HCT116 (cell line): Measurements from ENCODE around the gene CFAP92. TPM values are rescaled to one million over a fixed set of nuclear protein-coding genes. Genes with fewer than 3 reads are reported as not detected.

Experiments used
- ATAC-seq: fragments of 200-7000 bp; cut with Tn5 transposase; 2 replicates; pipeline ENCODE4 v1.9.1; 2020; ENCODE audit warnings: mild to moderate bottlenecking, moderate library complexity
- BruUV-seq: library from RNA; stranded (reverse); fragments of 400-500 nt; replicated peaks from 2 replicates; lab custom pipeline; 2021; lab: Mats Ljungman, UMichigan
- CTCF ChIA-PET: fragments of 300-600 bp; sonication (Branson Sonifier 250); formaldehyde crosslinking; loops from one replicate; lab custom pipeline; 2021; ENCODE audit warnings: antibody characterized with exemption; lab: Charles Lee
- POLR2A ChIA-PET: fragments of 300-600, 350-600 bp; sonication (Branson Sonifier 250); formaldehyde crosslinking; loops from one replicate; lab custom pipeline; 2021; ENCODE audit warnings: antibody characterized with exemption; lab: Charles Lee
- RAD21 ChIA-PET, 2 experiments: fragments of 300-600 bp; sonication (Branson Sonifier 250); formaldehyde crosslinking; loops; one replicate each; lab custom pipeline; 2023; ENCODE audit warnings: low total read pairs in 2 of 2; ENCODE audit not compliant: uncharacterized antibody in 2 of 2, unreplicated experiment in 2 of 2, low non-redundant PET in 1 of 2; lab: Charles Lee
- DNase-seq: peaks from one replicate; pipeline ENCODE4 v3.0.0-alpha.2; 2010; ENCODE audit warnings: low read depth, low spot score
- H2AFZ ChIP-seq: fragments of 200-600 bp; shearing (Covaris generic), sonication (generic); 2 replicates; pipeline ENCODE4 v1.6.1; 2017; ENCODE audit warnings: low read depth, mixed run types, mixed read lengths, antibody characterized with exemption, low read length; ENCODE audit not compliant: poor library complexity, severe bottlenecking
- H3K27ac ChIP-seq: 2 replicates; pipeline ENCODE4 v1.5.1; 2012; ENCODE audit warnings: low read depth, low read length
- H3K27me3 ChIP-seq: fragments of 200-600 bp; sonication (generic); 2 replicates; pipeline ENCODE4 v1.6.1; 2016; ENCODE audit warnings: mixed run types, low read length, mixed read lengths; ENCODE audit not compliant: insufficient read depth
- H3K36me3 ChIP-seq, 2 experiments: fragments of 200-500 bp in 1 of 2; fragments of 200-600 bp in 1 of 2; sonication (Bioruptor generic) in 1 of 2; sonication (generic) in 1 of 2; 2 replicates each; pipeline versions ENCODE4 v1.5.1 to v1.6.1; 2014 to 2016; ENCODE audit warnings: low read length in 2 of 2, inconsistent platforms in 1 of 2, mixed read lengths in 1 of 2, mixed run types in 1 of 2; ENCODE audit not compliant: insufficient read depth in 2 of 2, control insufficient read depth in 1 of 2
- H3K4me1 ChIP-seq, 2 experiments: fragments of 200-600 bp in 1 of 2; sonication (generic) in 1 of 2; 2 replicates each; pipeline versions ENCODE4 v1.5.1 to v1.6.1; 2012 to 2017; ENCODE audit warnings: low read length in 2 of 2, inconsistent platforms in 1 of 2, mild to moderate bottlenecking in 1 of 2, mixed read lengths in 1 of 2, mixed run types in 1 of 2, moderate library complexity in 1 of 2; ENCODE audit not compliant: insufficient read depth in 2 of 2, control insufficient read depth in 1 of 2
- H3K4me2 ChIP-seq: fragments of 200-600 bp; sonication (generic); 2 replicates; pipeline ENCODE4 v1.6.1; 2017; ENCODE audit warnings: mixed run types, low read length, mixed read lengths
- H3K4me3 ChIP-seq, 2 experiments: fragments of 200-600 bp in 1 of 2; sonication (generic) in 1 of 2; replicated peaks in 1 of 2; 2 replicates each; pipeline ENCODE4 v1.5.1; 2011 to 2016; ENCODE audit warnings: low read length in 2 of 2, control low read depth in 1 of 2, low read depth in 1 of 2, mild to moderate bottlenecking in 1 of 2, mixed read lengths in 1 of 2, mixed run types in 1 of 2
- H3K79me2 ChIP-seq: fragments of 200-600 bp; sonication (generic); 2 replicates; pipeline ENCODE4 v1.6.1; 2017; ENCODE audit warnings: mild to moderate bottlenecking, mixed run types, low read length, moderate library complexity, mixed read lengths; ENCODE audit not compliant: insufficient read depth
- H3K9ac ChIP-seq: fragments of 200-600 bp; sonication (generic); 2 replicates; pipeline ENCODE4 v1.6.1; 2016; ENCODE audit warnings: low read length, mixed read lengths
- H3K9me2 ChIP-seq: fragments of 200-600 bp; sonication (generic), shearing (Covaris generic); 2 replicates; pipeline ENCODE4 v1.6.1; 2017; ENCODE audit warnings: mixed run types, mild to moderate bottlenecking, moderate library complexity; ENCODE audit not compliant: insufficient read depth
- H3K9me3 ChIP-seq, 2 experiments: fragments of 200-500 bp in 1 of 2; fragments of 200-600 bp in 1 of 2; sonication (Bioruptor generic) in 1 of 2; sonication (generic) in 1 of 2; 2 replicates each; pipeline ENCODE4 v1.6.1; 2014 to 2017; ENCODE audit warnings: low read length in 2 of 2, mixed read lengths in 2 of 2, inconsistent platforms in 1 of 2, low read depth in 1 of 2, mild to moderate bottlenecking in 1 of 2, mixed run types in 1 of 2, moderate library complexity in 1 of 2; ENCODE audit not compliant: control insufficient read depth in 1 of 2, insufficient read depth in 1 of 2
- H4K20me1 ChIP-seq: fragments of 200-600 bp; sonication (generic), shearing (Covaris generic); 2 replicates; pipeline ENCODE4 v1.6.1; 2017; ENCODE audit warnings: mixed run types, mild to moderate bottlenecking, moderate library complexity; ENCODE audit not compliant: insufficient read depth
- FOSL1 ChIP-seq: IDR thresholded peaks from 2 replicates; pipeline ENCODE4 v1.6.1; 2012; ENCODE audit warnings: low read depth
- JUND ChIP-seq: IDR thresholded peaks from 2 replicates; pipeline ENCODE4 v1.6.1; 2012
- POLR2A ChIP-seq: IDR thresholded peaks from 2 replicates; pipeline ENCODE4 v1.7.0; 2011; ENCODE audit warnings: borderline replicate concordance; ENCODE audit not compliant: insufficient read depth, insufficient read length; ENCODE audit errors: extremely low read depth
- ZFX ChIP-seq: fragments of 450-650 bp; IDR thresholded peaks from 2 replicates; pipeline ENCODE4 v1.6.1; 2017
- intact Hi-C: fragments of 100-400 bp; cut with micrococcal nuclease; formaldehyde crosslinking; loops from 2 replicates; pipeline ENCODE4 v1.10.0; 2022
- total RNA-seq: library from RNA; stranded (reverse); gene quantifications from one replicate; pipeline ENCODE4 v1.2.1, GENCODE V29; 2021; ENCODE audit not compliant: unreplicated experiment
- TF ChIP-seq, protein P1 (sequence below): IDR thresholded peaks from 2 replicates; pipeline ENCODE4 v1.6.1; 2012; ENCODE audit warnings: low read depth
- TF ChIP-seq, protein P2 (sequence below), 3 experiments: fragments of 200-600 bp in 1 of 3; sonication (generic) in 1 of 3; IDR thresholded peaks in 2 of 3; conservative IDR thresholded peaks in 1 of 3; 2 replicates each; pipeline ENCODE4 v1.5.1; 2012 to 2017; ENCODE audit warnings: low read depth in 2 of 3, low read length in 2 of 3, antibody characterized with exemption in 1 of 3, borderline replicate concordance in 1 of 3, control low read depth in 1 of 3, mild to moderate bottlenecking in 1 of 3, mixed read lengths in 1 of 3, mixed run types in 1 of 3, moderate library complexity in 1 of 3; ENCODE audit not compliant: insufficient read depth in 1 of 3

CFAP92 gene
- total RNA-seq, 1 experiment from 2014 or later, result 3.6 TPM

DNA sequence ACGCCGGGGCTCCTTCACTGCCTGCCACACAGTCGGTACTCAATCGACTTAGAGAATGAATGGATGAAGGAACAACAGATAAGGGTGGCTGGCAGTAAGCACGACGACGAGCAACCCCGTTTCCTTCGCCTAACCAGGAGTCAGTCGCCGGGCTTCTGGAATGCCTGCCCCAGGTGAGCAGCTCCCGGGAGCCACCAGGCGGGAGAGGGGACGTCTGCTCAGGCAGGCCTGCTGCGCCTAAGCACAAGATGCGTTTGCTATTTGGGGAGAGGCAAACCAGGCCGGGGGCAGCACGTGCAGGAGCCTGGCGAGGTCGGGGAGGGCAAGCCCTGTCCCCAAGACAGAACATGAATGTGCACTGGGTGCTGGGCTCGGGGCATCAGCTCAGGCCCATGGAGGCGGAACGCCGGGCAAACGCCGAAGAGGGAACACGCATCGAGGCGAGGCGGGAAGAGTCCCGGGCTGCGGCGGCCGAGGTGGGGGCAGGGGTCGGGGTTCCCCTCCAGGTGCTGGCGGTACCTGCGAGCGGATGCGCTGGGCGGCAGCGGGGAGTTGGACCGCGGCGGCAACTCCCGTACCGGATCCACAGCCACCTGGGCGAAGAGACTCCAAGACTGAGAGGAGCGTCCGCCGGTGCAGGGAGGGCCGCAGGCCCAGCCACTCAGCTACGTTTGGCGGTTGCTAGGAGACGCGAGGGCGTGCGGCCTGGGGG is at the start of gene CFAP92 (continued):
- TF ChIP-seq, protein P1, sequence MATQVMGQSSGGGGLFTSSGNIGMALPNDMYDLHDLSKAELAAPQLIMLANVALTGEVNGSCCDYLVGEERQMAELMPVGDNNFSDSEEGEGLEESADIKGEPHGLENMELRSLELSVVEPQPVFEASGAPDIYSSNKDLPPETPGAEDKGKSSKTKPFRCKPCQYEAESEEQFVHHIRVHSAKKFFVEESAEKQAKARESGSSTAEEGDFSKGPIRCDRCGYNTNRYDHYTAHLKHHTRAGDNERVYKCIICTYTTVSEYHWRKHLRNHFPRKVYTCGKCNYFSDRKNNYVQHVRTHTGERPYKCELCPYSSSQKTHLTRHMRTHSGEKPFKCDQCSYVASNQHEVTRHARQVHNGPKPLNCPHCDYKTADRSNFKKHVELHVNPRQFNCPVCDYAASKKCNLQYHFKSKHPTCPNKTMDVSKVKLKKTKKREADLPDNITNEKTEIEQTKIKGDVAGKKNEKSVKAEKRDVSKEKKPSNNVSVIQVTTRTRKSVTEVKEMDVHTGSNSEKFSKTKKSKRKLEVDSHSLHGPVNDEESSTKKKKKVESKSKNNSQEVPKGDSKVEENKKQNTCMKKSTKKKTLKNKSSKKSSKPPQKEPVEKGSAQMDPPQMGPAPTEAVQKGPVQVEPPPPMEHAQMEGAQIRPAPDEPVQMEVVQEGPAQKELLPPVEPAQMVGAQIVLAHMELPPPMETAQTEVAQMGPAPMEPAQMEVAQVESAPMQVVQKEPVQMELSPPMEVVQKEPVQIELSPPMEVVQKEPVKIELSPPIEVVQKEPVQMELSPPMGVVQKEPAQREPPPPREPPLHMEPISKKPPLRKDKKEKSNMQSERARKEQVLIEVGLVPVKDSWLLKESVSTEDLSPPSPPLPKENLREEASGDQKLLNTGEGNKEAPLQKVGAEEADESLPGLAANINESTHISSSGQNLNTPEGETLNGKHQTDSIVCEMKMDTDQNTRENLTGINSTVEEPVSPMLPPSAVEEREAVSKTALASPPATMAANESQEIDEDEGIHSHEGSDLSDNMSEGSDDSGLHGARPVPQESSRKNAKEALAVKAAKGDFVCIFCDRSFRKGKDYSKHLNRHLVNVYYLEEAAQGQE, result no peak
- TF ChIP-seq ZFX, result no peak

DNA sequence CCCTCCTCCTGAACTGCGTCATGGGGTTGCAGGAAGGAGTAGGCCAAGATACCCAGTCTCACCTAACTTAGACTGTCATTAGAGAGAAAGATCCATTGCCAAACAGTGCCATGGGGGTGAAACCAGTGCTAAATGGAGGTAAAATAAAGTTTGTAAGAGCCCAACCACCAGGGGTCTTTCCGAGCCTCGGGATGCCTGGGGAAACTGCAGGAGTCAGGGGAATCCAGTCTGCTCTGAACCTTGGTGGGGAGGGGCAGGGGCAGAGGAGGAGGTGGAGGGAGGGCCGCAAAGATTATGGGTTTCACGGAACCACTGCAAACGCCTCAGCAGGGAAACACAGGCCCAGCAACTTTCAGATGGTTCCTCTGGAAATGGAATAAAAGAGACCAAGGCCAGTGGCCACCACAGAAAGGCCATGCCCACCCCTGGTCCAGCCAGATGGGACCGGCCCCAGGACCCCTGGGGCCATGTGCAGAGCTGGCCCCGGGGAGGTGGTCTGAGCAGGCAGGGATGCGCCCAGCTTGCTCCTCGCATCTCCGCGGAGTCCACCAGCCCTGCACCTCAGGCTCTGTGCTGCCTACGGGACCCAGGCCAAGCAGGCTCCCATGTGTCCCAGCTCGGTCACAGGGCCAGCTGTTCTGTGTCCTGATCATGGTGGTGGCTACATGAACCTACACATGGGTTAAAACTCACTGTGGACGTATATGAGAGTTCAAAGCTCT is 46.9 kb upstream of the CFAP92 start:
- Histone ChIP-seq H3K9ac (no peak overlapping the region), H3K4me3 (no peak overlapping the region), H3K4me2 (no peak overlapping the region), H3K27ac (no peak overlapping the region), H3K27me3 (0 out of 2 replicates have a peak, but pooled peaks cover 3% of the 10 kb centered on the region), H3K36me3 (no peaks in the 10 kb centered on the region), H2AFZ (no peak overlapping the region), H4K20me1 (no peaks in the 10 kb centered on the region), H3K9me2 (no peaks in the 10 kb centered on the region), H3K4me1 (no peaks in the 10 kb centered on the region), H3K9me3 (no peaks in the 10 kb centered on the region), H3K79me2 (no peaks in the 10 kb centered on the region)
- TF ChIP-seq, protein P2, sequence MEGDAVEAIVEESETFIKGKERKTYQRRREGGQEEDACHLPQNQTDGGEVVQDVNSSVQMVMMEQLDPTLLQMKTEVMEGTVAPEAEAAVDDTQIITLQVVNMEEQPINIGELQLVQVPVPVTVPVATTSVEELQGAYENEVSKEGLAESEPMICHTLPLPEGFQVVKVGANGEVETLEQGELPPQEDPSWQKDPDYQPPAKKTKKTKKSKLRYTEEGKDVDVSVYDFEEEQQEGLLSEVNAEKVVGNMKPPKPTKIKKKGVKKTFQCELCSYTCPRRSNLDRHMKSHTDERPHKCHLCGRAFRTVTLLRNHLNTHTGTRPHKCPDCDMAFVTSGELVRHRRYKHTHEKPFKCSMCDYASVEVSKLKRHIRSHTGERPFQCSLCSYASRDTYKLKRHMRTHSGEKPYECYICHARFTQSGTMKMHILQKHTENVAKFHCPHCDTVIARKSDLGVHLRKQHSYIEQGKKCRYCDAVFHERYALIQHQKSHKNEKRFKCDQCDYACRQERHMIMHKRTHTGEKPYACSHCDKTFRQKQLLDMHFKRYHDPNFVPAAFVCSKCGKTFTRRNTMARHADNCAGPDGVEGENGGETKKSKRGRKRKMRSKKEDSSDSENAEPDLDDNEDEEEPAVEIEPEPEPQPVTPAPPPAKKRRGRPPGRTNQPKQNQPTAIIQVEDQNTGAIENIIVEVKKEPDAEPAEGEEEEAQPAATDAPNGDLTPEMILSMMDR (IDR thresholded peaks at IDR 0.05 in 2 of 3, conservative IDR thresholded peaks at IDR 0.05 in 1 of 3; ENCODE audit: borderline replicate concordance in 1 of 3, insufficient read depth in 1 of 3, low read depth in 2 of 3, low read length in 2 of 3), result no peak
- TF ChIP-seq JUND (no peak), FOSL1 (no peak), POLR2A (no peak)
- ChIA-PET RAD21 (no interaction called here), POLR2A (no interaction called here), CTCF (no interaction called here)
- intact Hi-C loops, result no loop called here
- ATAC-seq, result no peak
- BruUV-seq, result no TSS peak
- DNase-seq, result no peak
